ENCODE data around the gene FREM1. TPM values are rescaled to one million over a fixed set of nuclear protein-coding genes. Genes with fewer than 3 reads are reported as not detected.

Gene FREM1
- total RNA-seq, 3 donors from 2014 or later, result 4.1 to 12.2 (median 4.3) TPM

GRCh38 chr9:14747111-14747510, 163.1 kb downstream of the FREM1 start:
- TF ChIP-seq POLR2AphosphoS5 (IDR thresholded peaks at IDR 0.05) (no peak), CTCF (IDR thresholded peaks at IDR 0.05) (no peak), POLR2A (IDR thresholded peaks at IDR 0.05) (no peak)
- DNase-seq (ENCODE audit: low spot score in 2 of 2), result no peak
- Histone ChIP-seq H3K4me1 (no peaks in the 10 kb centered on the region), H3K4me3 (no peak overlapping the region), H3K27ac (no peak overlapping the region), H3K36me3 (no peaks in the 10 kb centered on the region), H3K9me3 (no peaks in the 10 kb centered on the region), H3K27me3 (no peaks in the 10 kb centered on the region)
- intact Hi-C loops (cut with DNase I; ENCODE audit: low total_unique reads), result no loop called here

- no peaks in the 10 kb centered on the region for H3K9me3 ChIP-seq
Measured at GRCh38 chr9:14746626-14747025, 163.6 kb downstream of the FREM1 start.

DNA sequence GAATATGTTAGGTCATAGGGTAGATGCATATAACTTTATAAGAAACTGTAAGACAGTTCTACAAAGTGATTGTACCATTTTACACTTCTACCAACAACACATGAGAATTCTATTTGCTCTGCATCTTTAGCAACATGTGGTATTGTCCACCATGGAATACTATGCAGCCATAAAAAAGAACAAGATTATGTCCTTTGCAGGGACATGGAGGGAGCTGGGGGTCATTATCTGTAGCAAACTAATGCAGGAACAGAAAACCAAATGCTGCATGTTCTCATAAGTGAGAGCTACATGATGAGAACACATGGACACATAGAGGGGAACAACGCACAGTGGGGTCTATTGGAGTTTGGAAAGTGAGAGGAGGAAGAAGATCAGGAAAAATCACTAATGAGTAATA, 165.5 kb downstream of the FREM1 start:
- H3K9me3 ChIP-seq, result no peaks in the 10 kb centered on the region
- intact Hi-C loops (cut with DNase I; ENCODE audit: low total_unique reads), result no loop called here
- DNase-seq (ENCODE audit: low spot score in 2 of 2), result no peak
- TF ChIP-seq POLR2A (IDR thresholded peaks at IDR 0.05) (no peak), CTCF (IDR thresholded peaks at IDR 0.05) (no peak), POLR2AphosphoS5 (IDR thresholded peaks at IDR 0.05) (no peak)
- H3K36me3 ChIP-seq, result no peaks in the 10 kb centered on the region
- H3K4me1 ChIP-seq, result no peaks in the 10 kb centered on the region
- no peaks in the 10 kb centered on the region for H3K27me3 ChIP-seq
- no peak overlapping the region for H3K4me3 ChIP-seq
- no peak overlapping the region for H3K27ac ChIP-seq

More at GRCh38 chr9:14746626-14747025, 163.6 kb downstream of the FREM1 start:
- Histone ChIP-seq H3K4me1 (no peaks in the 10 kb centered on the region), H3K36me3 (no peaks in the 10 kb centered on the region), H3K27ac (no peak overlapping the region), H3K4me3 (no peak overlapping the region), H3K27me3 (no peaks in the 10 kb centered on the region)
- intact Hi-C loops (cut with DNase I; ENCODE audit: low total_unique reads), result no loop called here
- no peak for DNase-seq (ENCODE audit: low spot score in 2 of 2)
- TF ChIP-seq POLR2AphosphoS5 (IDR thresholded peaks at IDR 0.05), result no peak

DNA sequence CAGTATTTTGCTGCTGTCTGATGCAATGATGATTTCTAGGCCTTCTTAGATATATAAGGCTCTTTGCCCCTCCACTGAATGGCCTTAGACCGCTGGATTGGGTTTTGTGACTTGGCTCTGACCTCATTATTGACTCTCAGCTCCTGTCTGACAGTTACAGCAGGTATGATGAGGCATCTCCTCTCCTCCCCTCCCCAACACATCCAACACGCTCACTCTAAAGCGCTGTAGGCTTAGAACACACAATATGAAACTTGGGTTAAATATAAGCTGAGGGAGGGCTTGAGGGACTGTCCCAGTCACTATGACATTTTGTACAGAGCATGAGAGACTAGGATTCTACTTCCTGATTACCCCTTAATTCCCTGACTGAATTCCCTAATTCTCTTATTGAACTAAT, 168.9 kb downstream of the FREM1 start:
- Histone ChIP-seq H3K9me3 (no peaks in the 10 kb centered on the region), H3K36me3 (no peaks in the 10 kb centered on the region), H3K27ac (no peak overlapping the region), H3K4me1 (no peaks in the 10 kb centered on the region), H3K4me3 (no peak overlapping the region), H3K27me3 (no peaks in the 10 kb centered on the region)
- DNase-seq (ENCODE audit: low spot score in 2 of 2), result no peak
- intact Hi-C loops (cut with DNase I; ENCODE audit: low total_unique reads), result no loop called here
- TF ChIP-seq POLR2A (IDR thresholded peaks at IDR 0.05) (no peak), CTCF (IDR thresholded peaks at IDR 0.05) (no peak), POLR2AphosphoS5 (IDR thresholded peaks at IDR 0.05) (no peak)

GRCh38 chr9:14733133-14733532, 177.1 kb downstream of the FREM1 start:
- no peaks in the 10 kb centered on the region for H3K27me3 ChIP-seq
- H3K9me3 ChIP-seq, result no peaks in the 10 kb centered on the region
- no peaks in the 10 kb centered on the region for H3K4me1 ChIP-seq
- no peak overlapping the region for H3K4me3 ChIP-seq
- no peak overlapping the region for H3K27ac ChIP-seq
- DNase-seq (ENCODE audit: low spot score in 2 of 2), result no peak
- H3K36me3 ChIP-seq, result no peaks in the 10 kb centered on the region
- intact Hi-C loops (cut with DNase I; ENCODE audit: low total_unique reads), result no loop called here
- TF ChIP-seq POLR2A (IDR thresholded peaks at IDR 0.05) (no peak), CTCF (IDR thresholded peaks at IDR 0.05) (no peak), POLR2AphosphoS5 (IDR thresholded peaks at IDR 0.05) (no peak)

Data from breast epithelium (tissue), 4 donors.